Measurements from ENCODE around the gene SAMD9.
A peak's percentile ranks its signal among the peaks of the same experiment; 100 is the strongest.

The SAMD9 gene

GRCh38 chr7:93055543-93056107 is 62.2 kb downstream of the SAMD9 start:
- H3K27ac ChIP-seq (ENCODE audit: low read length), result no peak overlapping the region
- H3K9me3 ChIP-seq (replicated peaks; ENCODE audit: insufficient read depth, low read length), result no peaks in the 10 kb centered on the region
- H3K4me1 ChIP-seq (ENCODE audit: low read length), result no peaks in the 10 kb centered on the region
- H2AFZ ChIP-seq (ENCODE audit: low read length), result no peak overlapping the region
- no peaks in the 10 kb centered on the region for H3K9me2 ChIP-seq (replicated peaks; ENCODE audit: insufficient read depth, low read length)
- TF ChIP-seq EZH2phosphoT487 (IDR thresholded peaks at IDR 0.05; ENCODE audit: low read length), result no peak
- peak; percentile 70 for TF ChIP-seq CTCF (IDR thresholded peaks at IDR 0.05; ENCODE audit: low read length)
- TF ChIP-seq EZH2 (optimal IDR thresholded peaks at IDR 0.05; ENCODE audit: low read depth, low read length), result no peak
- no peak overlapping the region for H3K9ac ChIP-seq (ENCODE audit: low read length)
- no peaks in the 10 kb centered on the region for H3K27me3 ChIP-seq (replicated peaks; ENCODE audit: insufficient read depth, low read length)
- H3K79me2 ChIP-seq (ENCODE audit: low read length), result no peaks in the 10 kb centered on the region
- DNase-seq, result peak; percentile 55
- no peak overlapping the region for H3K4me3 ChIP-seq (ENCODE audit: low read length)
- no peaks in the 10 kb centered on the region for H4K20me1 ChIP-seq (ENCODE audit: insufficient read depth, low read length)
- H3K36me3 ChIP-seq (replicated peaks; ENCODE audit: insufficient read depth, low read length), result no peaks in the 10 kb centered on the region
- no peak overlapping the region for H3K4me2 ChIP-seq (ENCODE audit: low read depth, low read length)
- no peaks in the 10 kb centered on the region for H3F3A ChIP-seq (ENCODE audit: insufficient read depth, low read length)

GRCh38 chr7:93054975-93055374 is 62.8 kb downstream of the SAMD9 start:
- H3K4me3 ChIP-seq (ENCODE audit: low read length), result no peak overlapping the region
- H3F3A ChIP-seq (ENCODE audit: insufficient read depth, low read length), result no peaks in the 10 kb centered on the region
- H3K36me3 ChIP-seq (replicated peaks; ENCODE audit: insufficient read depth, low read length), result no peaks in the 10 kb centered on the region
- DNase-seq, result no peak
- no peak overlapping the region for H3K4me2 ChIP-seq (ENCODE audit: low read depth, low read length)
- no peaks in the 10 kb centered on the region for H3K9me2 ChIP-seq (replicated peaks; ENCODE audit: insufficient read depth, low read length)
- H3K27ac ChIP-seq (ENCODE audit: low read length), result no peak overlapping the region
- no peaks in the 10 kb centered on the region for H3K9me3 ChIP-seq (replicated peaks; ENCODE audit: insufficient read depth, low read length)
- H3K4me1 ChIP-seq (ENCODE audit: low read length), result no peaks in the 10 kb centered on the region
- TF ChIP-seq EZH2phosphoT487 (IDR thresholded peaks at IDR 0.05; ENCODE audit: low read length), result no peak
- TF ChIP-seq EZH2 (optimal IDR thresholded peaks at IDR 0.05; ENCODE audit: low read depth, low read length), result no peak
- no peak for TF ChIP-seq CTCF (IDR thresholded peaks at IDR 0.05; ENCODE audit: low read length)
- H3K9ac ChIP-seq (ENCODE audit: low read length), result no peak overlapping the region
- H3K79me2 ChIP-seq (ENCODE audit: low read length), result no peaks in the 10 kb centered on the region
- no peaks in the 10 kb centered on the region for H3K27me3 ChIP-seq (replicated peaks; ENCODE audit: insufficient read depth, low read length)
- no peak overlapping the region for H2AFZ ChIP-seq (ENCODE audit: low read length)
- no peaks in the 10 kb centered on the region for H4K20me1 ChIP-seq (ENCODE audit: insufficient read depth, low read length)

GRCh38 chr7:93053949-93054943 is 63.5 kb downstream of the SAMD9 start:
- H3K27me3 ChIP-seq (replicated peaks; ENCODE audit: insufficient read depth, low read length), result no peaks in the 10 kb centered on the region
- H3K4me1 ChIP-seq (ENCODE audit: low read length), result no peaks in the 10 kb centered on the region
- H3K9me3 ChIP-seq (replicated peaks; ENCODE audit: insufficient read depth, low read length), result no peaks in the 10 kb centered on the region
- H3F3A ChIP-seq (ENCODE audit: insufficient read depth, low read length), result no peaks in the 10 kb centered on the region
- H3K4me3 ChIP-seq (ENCODE audit: low read length), result no peak overlapping the region
- H3K36me3 ChIP-seq (replicated peaks; ENCODE audit: insufficient read depth, low read length), result no peaks in the 10 kb centered on the region
- no peaks in the 10 kb centered on the region for H4K20me1 ChIP-seq (ENCODE audit: insufficient read depth, low read length)
- no peak overlapping the region for H3K9ac ChIP-seq (ENCODE audit: low read length)
- TF ChIP-seq CTCF (IDR thresholded peaks at IDR 0.05; ENCODE audit: low read length) (no peak), EZH2 (optimal IDR thresholded peaks at IDR 0.05; ENCODE audit: low read depth, low read length) (no peak), EZH2phosphoT487 (IDR thresholded peaks at IDR 0.05; ENCODE audit: low read length) (no peak)
- no peak overlapping the region for H2AFZ ChIP-seq (ENCODE audit: low read length)
- no peaks in the 10 kb centered on the region for H3K79me2 ChIP-seq (ENCODE audit: low read length)
- no peaks in the 10 kb centered on the region for H3K9me2 ChIP-seq (replicated peaks; ENCODE audit: insufficient read depth, low read length)
- DNase-seq, result no peak
- H3K27ac ChIP-seq (ENCODE audit: low read length), result no peak overlapping the region
- no peak overlapping the region for H3K4me2 ChIP-seq (ENCODE audit: low read depth, low read length)

All from MM.1S (cell line).